NT2/D1 (cell line): ENCODE results near the gene STIM2.

Source experiments
- DNase-seq: peaks from one replicate; pipeline ENCODE4 v3.0.0-alpha.2; 2011; ENCODE audit warnings: low read depth, low spot score
- H3K27me3 ChIP-seq: 2 replicates; pipeline ENCODE4 v1.6.0; 2011; ENCODE audit warnings: mild to moderate bottlenecking; ENCODE audit not compliant: insufficient read length, insufficient read depth
- H3K36me3 ChIP-seq: 2 replicates; pipeline ENCODE4 v1.6.1; 2011; ENCODE audit warnings: mild to moderate bottlenecking, low read length, mixed read lengths; ENCODE audit not compliant: insufficient read depth, insufficient read length
- H3K4me1 ChIP-seq: 2 replicates; pipeline ENCODE4 v1.5.1; 2011; ENCODE audit not compliant: insufficient read depth, insufficient read length
- H3K4me3 ChIP-seq: 2 replicates; pipeline ENCODE4 v1.5.1; 2011; ENCODE audit warnings: low read depth; ENCODE audit not compliant: insufficient read length
- H3K9ac ChIP-seq: 2 replicates; pipeline ENCODE4 v1.6.0; 2011; ENCODE audit warnings: low read depth; ENCODE audit not compliant: insufficient read length
- H3K9me3 ChIP-seq: 2 replicates; pipeline ENCODE4 v1.5.1; 2011; ENCODE audit warnings: mild to moderate bottlenecking, low read length; ENCODE audit not compliant: insufficient read depth
- SUZ12 ChIP-seq: IDR thresholded peaks from 2 replicates; pipeline ENCODE4 v1.6.1; 2011; ENCODE audit not compliant: insufficient read length, insufficient read depth; ENCODE audit errors: extremely low read depth
- YY1 ChIP-seq: IDR thresholded peaks from 2 replicates; pipeline ENCODE4 v1.6.1; 2011; ENCODE audit not compliant: insufficient read length, insufficient read depth
- ZNF274 ChIP-seq: IDR thresholded peaks from 2 replicates; pipeline ENCODE4 v1.6.1; 2011; ENCODE audit warnings: mild to moderate bottlenecking, low read depth, low read length

STIM2 gene

GRCh38 chr4:27010334-27010940, 149.8 kb downstream of the STIM2 start:
- Histone ChIP-seq H3K36me3 (peaks cover 18% of the 10 kb centered on the region), H3K9me3 (no peaks in the 10 kb centered on the region), H3K27me3 (no peaks in the 10 kb centered on the region), H3K4me1 (no peaks in the 10 kb centered on the region), H3K4me3 (no peak overlapping the region), H3K9ac (no peak overlapping the region)
- no peak for TF ChIP-seq ZNF274
- no peak for TF ChIP-seq YY1
- TF ChIP-seq SUZ12 = no peak
- peak; percentile 20 for DNase-seq

- Histone ChIP-seq H3K4me3 (no peak overlapping the region), H3K9me3 (no peaks in the 10 kb centered on the region), H3K9ac (no peak overlapping the region), H3K36me3 (peaks cover 18% of the 10 kb centered on the region), H3K27me3 (no peaks in the 10 kb centered on the region), H3K4me1 (no peaks in the 10 kb centered on the region)
- TF ChIP-seq SUZ12 = no peak
- TF ChIP-seq ZNF274 = no peak
- TF ChIP-seq YY1 = no peak
- DNase-seq = no peak
These were observed 150.8 kb downstream of the STIM2 start for GRCh38 chr4:27011401-27011800.

GRCh38 chr4:27013012-27013411, 152.4 kb downstream of the STIM2 start:
- TF ChIP-seq YY1 (no peak), ZNF274 (no peak), SUZ12 (no peak)
- Histone ChIP-seq H3K4me3 (no peak overlapping the region), H3K36me3 (peaks cover 17% of the 10 kb centered on the region), H3K9ac (no peak overlapping the region), H3K4me1 (no peaks in the 10 kb centered on the region), H3K9me3 (no peaks in the 10 kb centered on the region), H3K27me3 (no peaks in the 10 kb centered on the region)
- no peak for DNase-seq

GRCh38 chr4:27016551-27016950, 155.9 kb downstream of the STIM2 start:
- no peak for DNase-seq

GRCh38 chr4:27017623-27018022, 157.0 kb downstream of the STIM2 start:
- no peak overlapping the region for H3K4me3 ChIP-seq
- H3K36me3 ChIP-seq = peaks cover 14% of the 10 kb centered on the region

More at GRCh38 chr4:27016551-27016950, 155.9 kb downstream of the STIM2 start:
- no peaks in the 10 kb centered on the region for H3K4me1 ChIP-seq
- no peaks in the 10 kb centered on the region for H3K9me3 ChIP-seq
- no peak overlapping the region for H3K9ac ChIP-seq
- TF ChIP-seq YY1 (no peak), ZNF274 (no peak), SUZ12 (no peak)
- H3K36me3 ChIP-seq = peaks cover 11% of the 10 kb centered on the region
- H3K4me3 ChIP-seq = no peak overlapping the region
- H3K27me3 ChIP-seq = no peaks in the 10 kb centered on the region

GRCh38 chr4:27018076-27018475, 157.4 kb downstream of the STIM2 start:
- no peak overlapping the region for H3K9ac ChIP-seq

More at GRCh38 chr4:27017623-27018022, 157.0 kb downstream of the STIM2 start:
- no peaks in the 10 kb centered on the region for H3K4me1 ChIP-seq
- no peaks in the 10 kb centered on the region for H3K9me3 ChIP-seq
- no peaks in the 10 kb centered on the region for H3K27me3 ChIP-seq
- DNase-seq = no peak
- H3K9ac ChIP-seq = no peak overlapping the region
- TF ChIP-seq ZNF274 (no peak), SUZ12 (no peak)

GRCh38 chr4:27018910-27019309, 158.3 kb downstream of the STIM2 start:
- Histone ChIP-seq H3K36me3 (peaks cover 19% of the 10 kb centered on the region), H3K27me3 (no peaks in the 10 kb centered on the region), H3K9ac (no peak overlapping the region), H3K4me3 (no peak overlapping the region), H3K4me1 (no peaks in the 10 kb centered on the region), H3K9me3 (no peaks in the 10 kb centered on the region)
- DNase-seq = no peak
- TF ChIP-seq ZNF274 (no peak), SUZ12 (no peak), YY1 (no peak)

More at GRCh38 chr4:27018076-27018475, 157.4 kb downstream of the STIM2 start:
- no peaks in the 10 kb centered on the region for H3K9me3 ChIP-seq
- TF ChIP-seq ZNF274 (no peak), SUZ12 (no peak), YY1 (no peak)
- no peak overlapping the region for H3K4me3 ChIP-seq
- DNase-seq = no peak
- H3K36me3 ChIP-seq = peaks cover 19% of the 10 kb centered on the region
- no peaks in the 10 kb centered on the region for H3K4me1 ChIP-seq
- no peaks in the 10 kb centered on the region for H3K27me3 ChIP-seq

- no peaks in the 10 kb centered on the region for H3K4me1 ChIP-seq
- no peaks in the 10 kb centered on the region for H3K27me3 ChIP-seq
- H3K4me3 ChIP-seq = no peak overlapping the region
- TF ChIP-seq ZNF274 (no peak), SUZ12 (no peak), YY1 (no peak)
- no peak for DNase-seq
- no peak overlapping the region for H3K9ac ChIP-seq
- H3K9me3 ChIP-seq = no peaks in the 10 kb centered on the region
- H3K36me3 ChIP-seq = peaks cover 19% of the 10 kb centered on the region
These were observed 159.1 kb downstream of the STIM2 start for GRCh38 chr4:27019766-27020165.
